H9 (cell line): ENCODE data around the gene WNT4. TPM values are rescaled to one million over a fixed set of nuclear protein-coding genes. Genes with fewer than 3 reads are reported as not detected.

Experiments used
- DNase-seq: peaks from one replicate; pipeline ENCODE4 v3.0.0-alpha.2; 2017
- H2AFZ ChIP-seq: one replicate; pipeline ENCODE4 v1.6.1; 2013; ENCODE audit warnings: mild to moderate bottlenecking, low read length, control low read depth, moderate library complexity
- H2AK5ac ChIP-seq: 2 replicates; pipeline ENCODE4 v1.6.1; 2013; ENCODE audit warnings: low read length, control low read depth, mixed read lengths; ENCODE audit not compliant: insufficient read length
- H2BK120ac ChIP-seq: one replicate; pipeline ENCODE4 v1.6.1; 2013; ENCODE audit warnings: low read depth, mild to moderate bottlenecking, low read length, control low read depth, inconsistent platforms; ENCODE audit not compliant: poor library complexity, severe bottlenecking
- H2BK12ac ChIP-seq: 2 replicates; pipeline ENCODE4 v1.6.1; 2013; ENCODE audit warnings: low read length, control low read depth, mixed read lengths, low read depth; ENCODE audit not compliant: insufficient read length
- H2BK15ac ChIP-seq: 2 replicates; pipeline ENCODE4 v1.6.1; 2013; ENCODE audit warnings: low read depth, low read length, control low read depth
- H2BK20ac ChIP-seq: one replicate; pipeline ENCODE4 v1.6.1; 2013; ENCODE audit warnings: low read depth, mild to moderate bottlenecking, low read length, control low read depth, inconsistent platforms; ENCODE audit not compliant: poor library complexity, severe bottlenecking
- H2BK5ac ChIP-seq: 2 replicates; pipeline ENCODE4 v1.6.1; 2013; ENCODE audit warnings: low read length, control low read depth, mixed read lengths; ENCODE audit not compliant: insufficient read length
- H3K14ac ChIP-seq: 2 replicates; pipeline ENCODE4 v1.6.1; 2013; ENCODE audit warnings: low read length, control low read depth; ENCODE audit not compliant: insufficient read depth
- H3K18ac ChIP-seq: 2 replicates; pipeline ENCODE4 v1.6.1; 2013; ENCODE audit warnings: low read depth, mild to moderate bottlenecking, mixed read lengths, low read length, control low read depth; ENCODE audit not compliant: insufficient read length
- H3K23ac ChIP-seq: 2 replicates; pipeline ENCODE4 v1.6.1; 2013; ENCODE audit warnings: low read length, control low read depth, mixed read lengths, low read depth; ENCODE audit not compliant: insufficient read length
- H3K23me2 ChIP-seq: 2 replicates; pipeline ENCODE4 v1.6.1; 2013; ENCODE audit warnings: low read depth, mild to moderate bottlenecking, mixed read lengths, low read length, control low read depth; ENCODE audit not compliant: insufficient read length, poor library complexity, severe bottlenecking
- H3K27ac ChIP-seq: 2 replicates; pipeline ENCODE4 v1.5.1; 2013; ENCODE audit warnings: low read length, control low read depth, mixed read lengths, low read depth; ENCODE audit not compliant: insufficient read length
- H3K27me3 ChIP-seq: 2 replicates; pipeline ENCODE4 v1.6.1; 2013; ENCODE audit warnings: low read length, control low read depth, inconsistent platforms; ENCODE audit not compliant: insufficient read depth
- H3K4ac ChIP-seq: 2 replicates; pipeline ENCODE4 v1.6.1; 2013; ENCODE audit warnings: low read depth, mild to moderate bottlenecking, control low read depth, inconsistent platforms, low read length, moderate library complexity
- H3K4me1 ChIP-seq: 2 replicates; pipeline ENCODE4 v1.6.1; 2013; ENCODE audit warnings: low read length, control low read depth, inconsistent platforms; ENCODE audit not compliant: insufficient read depth
- H3K4me2 ChIP-seq: 2 replicates; pipeline ENCODE4 v1.6.1; 2013; ENCODE audit warnings: low read length, control low read depth, mixed read lengths; ENCODE audit not compliant: insufficient read length, insufficient read depth
- H3K56ac ChIP-seq: 2 replicates; pipeline ENCODE4 v1.6.1; 2013; ENCODE audit warnings: low read depth, mild to moderate bottlenecking, mixed read lengths, low read length, control low read depth; ENCODE audit not compliant: insufficient read length
- H3K79me1 ChIP-seq: 2 replicates; pipeline ENCODE4 v1.6.1; 2013; ENCODE audit warnings: low read depth, mild to moderate bottlenecking, moderate library complexity, low read length, control low read depth, inconsistent platforms; ENCODE audit not compliant: insufficient read depth, poor library complexity, severe bottlenecking
- H3K79me2 ChIP-seq: 2 replicates; pipeline ENCODE4 v1.6.1; 2013; ENCODE audit warnings: low read length, control low read depth, inconsistent platforms; ENCODE audit not compliant: insufficient read depth
- H3K9ac ChIP-seq: 2 replicates; pipeline ENCODE4 v1.6.1; 2013; ENCODE audit warnings: low read length, control low read depth, mixed read lengths; ENCODE audit not compliant: insufficient read length; ENCODE audit errors: extremely low read depth
- H3K9me3 ChIP-seq: one replicate; pipeline ENCODE4 v1.6.1; 2013; ENCODE audit warnings: low read depth, low read length, inconsistent platforms; ENCODE audit not compliant: control insufficient read depth
- H3T11ph ChIP-seq: one replicate; pipeline ENCODE4 v1.6.1; 2013; ENCODE audit warnings: mild to moderate bottlenecking, low read length, control low read depth, inconsistent platforms
- H4K20me1 ChIP-seq: one replicate; pipeline ENCODE4 v1.6.1; 2013; ENCODE audit not compliant: control insufficient read depth, insufficient read length, insufficient read depth
- H4K5ac ChIP-seq: 2 replicates; pipeline ENCODE4 v1.6.1; 2013; ENCODE audit warnings: low read depth, mild to moderate bottlenecking, mixed read lengths, low read length, control low read depth; ENCODE audit not compliant: insufficient read length
- H4K8ac ChIP-seq: replicated peaks from 2 replicates; pipeline ENCODE4 v1.6.1; 2013; ENCODE audit warnings: low read length, control low read depth, mixed read lengths, low read depth; ENCODE audit not compliant: insufficient read length
- H4K91ac ChIP-seq: 2 replicates; pipeline ENCODE4 v1.6.1; 2013; ENCODE audit warnings: low read depth, mild to moderate bottlenecking, moderate library complexity, mixed read lengths, low read length, control low read depth; ENCODE audit not compliant: insufficient read length
- H3K27ac Mint-ChIP-seq, 3 experiments: 2 replicates in 2 of 3; 3 replicates in 1 of 3; pipeline ENCODE4 v1.8.0; 2020 to 2021; ENCODE audit warnings: mixed read lengths in 3 of 3, mild to moderate bottlenecking in 1 of 3, moderate library complexity in 1 of 3
- H3K27me3 Mint-ChIP-seq: 2 replicates; pipeline ENCODE4 v1.8.0; 2021; ENCODE audit warnings: low read depth, mild to moderate bottlenecking, moderate library complexity, mixed read lengths
- H3K36me3 Mint-ChIP-seq, 3 experiments: 2 replicates in 2 of 3; 3 replicates in 1 of 3; pipeline ENCODE4 v1.8.0; 2020 to 2021; ENCODE audit warnings: low read depth in 3 of 3, mixed read lengths in 3 of 3; ENCODE audit not compliant: insufficient read depth in 1 of 3
- H3K4me1 Mint-ChIP-seq, 2 experiments: 2 replicates each; pipeline ENCODE4 v1.8.0; 2020; ENCODE audit warnings: mixed read lengths in 2 of 2
- H3K4me3 Mint-ChIP-seq, 2 experiments: 2 replicates in 1 of 2; 3 replicates in 1 of 2; pipeline ENCODE4 v1.8.0; 2020 to 2021; ENCODE audit warnings: mild to moderate bottlenecking in 2 of 2, mixed read lengths in 2 of 2, moderate library complexity in 1 of 2
- H3K9me3 Mint-ChIP-seq, 2 experiments: 2 replicates in 1 of 2; 3 replicates in 1 of 2; pipeline ENCODE4 v1.8.0; 2020; ENCODE audit warnings: mild to moderate bottlenecking in 2 of 2, mixed read lengths in 2 of 2, moderate library complexity in 1 of 2
- CTCF ChIP-seq: fragments of 200-600 bp; sonication (generic); conservative IDR thresholded peaks from 3 replicates; pipeline ENCODE4 v1.8.0; 2021; ENCODE audit warnings: antibody characterized with exemption, mild to moderate bottlenecking
- WGBS: extraction: QIAGEN DNeasy Blood & Tissue Kit; methylation state at CpG from one replicate; pipeline ENCODE4 v1.1.7; 2013; ENCODE audit warnings: missing lambda C conversion rate, low lambda C conversion rate, mixed read lengths; ENCODE audit not compliant: insufficient read length; ENCODE audit errors: extremely low coverage; 5-methylcytosine and 5-hydroxymethylcytosine counted together
- total RNA-seq: library from RNA; stranded (reverse); gene quantifications from 2 replicates; pipeline ENCODE4 v1.2.1, GENCODE V29; 2021

The WNT4 gene
- total RNA-seq, 1 experiment from 2014 or later, result 1.4 TPM

DNA sequence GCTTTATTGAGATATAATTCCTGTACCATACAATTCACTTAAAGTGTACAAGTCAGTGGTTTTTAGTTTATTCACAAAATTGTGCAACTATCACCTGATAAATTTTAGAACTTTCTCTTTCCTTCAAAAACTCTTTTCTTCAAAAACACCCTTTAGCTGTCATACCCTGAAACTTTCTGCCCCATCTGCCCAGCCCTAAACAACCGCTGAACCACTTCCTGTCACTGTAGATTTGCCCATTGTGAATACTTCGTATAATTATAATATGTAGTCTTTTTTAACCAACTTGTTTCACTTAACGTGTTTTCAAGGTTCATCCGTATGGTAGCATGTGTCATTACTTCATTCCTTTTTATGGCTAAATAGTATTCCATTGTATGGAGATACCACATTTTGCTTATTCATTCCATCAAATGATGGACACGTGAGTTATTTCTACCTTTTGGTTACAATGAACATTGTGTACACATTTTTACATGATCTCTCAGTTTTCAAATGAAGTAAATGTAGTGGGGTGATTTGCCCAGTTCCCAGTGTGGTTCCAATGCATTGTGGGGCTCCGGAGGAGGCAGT, 37.9 kb downstream of the WNT4 start:
- Histone ChIP-seq H2BK20ac (no peak overlapping the region), H4K5ac (no peak overlapping the region), H2BK12ac (no peak overlapping the region), H2BK15ac (no peak overlapping the region), H3T11ph (no peak overlapping the region), H3K27ac (no peak overlapping the region), H4K8ac (no peak overlapping the region), H3K18ac (no peak overlapping the region), H2AK5ac (no peak overlapping the region), H4K91ac (no peak overlapping the region), H3K14ac (no peak overlapping the region), H3K4me2 (no peak overlapping the region), H3K27me3 (no peaks in the 10 kb centered on the region), H3K23me2 (no peaks in the 10 kb centered on the region), H3K79me2 (no peaks in the 10 kb centered on the region), H4K20me1 (no peaks in the 10 kb centered on the region), H3K9ac (no peak overlapping the region), H2BK5ac (no peak overlapping the region), H3K79me1 (peaks cover 6% of the 10 kb centered on the region), H2AFZ (no peak overlapping the region), H3K56ac (no peak overlapping the region), H3K9me3 (no peaks in the 10 kb centered on the region), H3K4ac (no peak overlapping the region), H3K23ac (no peak overlapping the region), H2BK120ac (no peak overlapping the region), H3K4me1 (no peaks in the 10 kb centered on the region)
- Mint-ChIP-seq H3K4me3 (no peak overlapping the region), H3K4me1 (peaks cover 11 to 14% of the 10 kb centered on the region in 2 experiments), H3K9me3 (no peaks in the 10 kb centered on the region), H3K27ac (no peak overlapping the region; a peak in 1 of 7 replicates), H3K27me3 (no peaks in the 10 kb centered on the region), H3K36me3 (peaks cover 0 to 9% (median 5%) of the 10 kb centered on the region in 3 experiments; a peak in 6 of 7 replicates)
- no peak for TF ChIP-seq CTCF
- no CpG with 5 or more reads among the region's 6 CpGs for WGBS
- no peak for DNase-seq
